ENCODE results near the gene PREP.

GRCh38 chr6:105310371-105310770 is 92.5 kb downstream of the PREP start:
- no peak for TF ChIP-seq CTCF (IDR thresholded peaks at IDR 0.05)
- TF ChIP-seq POLR2A (IDR thresholded peaks at IDR 0.05): no peak
